GM18873 (cell line): Measurements from ENCODE around the gene VPS13D.
"Not testable (repeated sequence)": the region's sequence is repeated elsewhere in the genome, so short reads cannot be mapped to it uniquely, and the experiment has no call there.

Experiments
- ATAC-seq: cut with Tn5 transposase; IDR thresholded peaks from one replicate; pipeline ENCODE4 v1.9.1; 2021; ENCODE audit warnings: mild to moderate bottlenecking, moderate library complexity, moderate number of reproducible peaks; ENCODE audit not compliant: unreplicated experiment, low FRiP score

Gene VPS13D

DNA sequence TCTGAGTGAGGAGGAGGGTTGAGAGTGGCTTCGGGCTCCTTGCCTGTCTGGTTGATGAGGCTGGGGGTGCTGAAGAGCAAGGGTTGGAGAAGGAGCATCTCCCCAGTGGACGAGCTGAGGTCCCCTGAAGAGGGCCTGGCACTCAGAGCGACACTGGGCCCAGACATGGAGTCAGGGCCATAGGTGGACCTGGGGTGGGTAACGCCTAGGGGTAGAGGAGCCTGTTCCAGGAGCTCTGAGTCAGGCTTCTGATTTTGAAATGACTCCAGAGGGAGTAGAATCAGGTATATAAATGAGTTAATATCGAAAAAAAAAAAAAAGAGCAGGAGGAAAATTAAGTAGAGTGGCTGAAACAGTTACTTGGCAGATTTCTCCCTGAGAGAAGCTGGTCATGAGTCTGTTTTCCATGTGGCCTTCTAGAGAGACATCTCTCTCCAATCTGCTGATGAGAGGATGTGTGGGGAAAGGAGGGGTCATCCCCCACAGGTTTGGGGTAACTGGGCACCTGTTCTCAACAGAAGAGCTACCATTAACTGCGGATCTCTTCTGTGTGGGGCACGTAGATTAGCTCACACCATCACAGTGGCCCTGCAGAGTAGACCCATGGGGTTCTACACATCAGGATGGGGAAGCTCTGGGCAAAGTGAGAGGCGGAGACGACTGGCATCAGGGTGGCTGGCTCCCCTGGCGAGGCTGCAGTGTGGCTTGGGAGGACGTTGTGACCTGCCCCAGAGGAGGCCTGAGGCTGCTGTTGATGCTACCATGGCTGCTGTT is 272.7 kb downstream of the VPS13D start:
- ATAC-seq, result no peak

DNA sequence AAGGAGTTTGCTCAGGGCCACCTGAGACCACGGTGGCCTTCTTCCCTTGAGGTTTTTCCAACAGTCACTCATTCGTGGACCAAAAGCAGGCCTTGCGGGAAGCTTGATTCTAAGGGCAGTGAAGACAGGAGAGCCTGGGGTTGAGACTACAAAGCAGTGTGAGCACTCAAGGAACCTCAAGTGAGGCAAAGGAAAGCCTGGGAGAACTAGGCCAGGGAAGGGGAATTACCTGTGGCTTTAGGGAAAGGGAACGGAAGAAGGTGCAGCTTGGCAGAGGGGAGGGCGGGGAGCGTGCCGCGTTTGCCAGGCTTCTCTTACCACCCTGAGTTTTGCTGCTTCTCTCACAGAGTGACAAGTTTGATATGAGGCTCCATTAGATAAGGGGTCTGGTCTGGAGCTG is 273.9 kb downstream of the VPS13D start:
- ATAC-seq, result no peak

GRCh38 chr1:12504601-12505000 is 274.8 kb downstream of the VPS13D start:
- ATAC-seq, result no peak

GRCh38 chr1:12505231-12505630 is 275.4 kb downstream of the VPS13D start:
- ATAC-seq, result no peak

GRCh38 chr1:12505639-12506280 is 275.9 kb downstream of the VPS13D start:
- no peak for ATAC-seq

DNA sequence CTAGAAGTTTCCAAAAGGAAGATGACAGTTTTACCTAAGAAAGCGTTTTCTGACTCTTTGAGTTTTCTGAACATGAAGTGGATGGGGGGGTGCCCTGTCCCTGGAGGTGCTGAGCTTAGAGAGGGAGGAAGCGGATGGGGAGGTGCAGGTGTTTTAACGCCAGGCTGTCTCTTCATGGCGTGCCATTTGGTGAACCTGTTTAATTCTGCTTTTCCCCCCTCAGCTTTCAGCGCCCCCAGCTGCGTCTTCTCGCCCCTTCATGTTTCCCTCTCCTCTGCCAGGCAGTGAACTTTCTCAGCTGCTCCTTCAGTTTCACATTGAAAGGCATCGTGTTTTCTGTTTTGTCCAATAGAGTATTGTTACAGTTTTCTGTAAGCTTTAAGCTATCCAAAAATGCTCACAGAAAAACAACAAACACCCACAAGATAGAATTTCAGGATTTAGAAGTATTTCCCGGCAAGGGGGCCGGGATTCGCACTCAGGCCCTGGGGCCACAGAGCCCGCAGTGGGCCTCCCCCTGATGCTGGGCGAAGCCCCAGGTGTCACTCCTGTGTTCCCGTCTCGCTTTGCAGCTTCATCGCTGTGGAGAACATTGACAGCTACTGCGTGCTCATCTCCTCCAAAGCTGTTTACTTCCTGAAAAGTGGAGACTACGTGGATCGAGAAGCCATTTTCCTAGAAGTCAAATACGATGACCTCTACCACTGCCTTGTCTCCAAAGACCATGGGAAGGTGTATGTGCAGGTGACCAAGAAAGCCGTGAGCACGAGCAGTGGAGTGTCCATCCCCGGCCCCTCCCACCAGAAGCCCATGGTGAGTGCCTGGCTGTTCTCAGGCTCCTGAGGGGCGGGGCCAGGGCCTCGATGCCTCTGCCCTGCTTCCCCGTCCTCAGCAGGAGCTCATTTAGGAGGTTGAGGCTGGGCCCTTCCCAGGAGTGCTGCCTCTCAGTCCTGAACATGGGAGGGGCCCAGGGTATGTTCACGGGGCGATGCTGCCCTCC is 276.8 kb downstream of the VPS13D start:
- ATAC-seq, result no peak

DNA sequence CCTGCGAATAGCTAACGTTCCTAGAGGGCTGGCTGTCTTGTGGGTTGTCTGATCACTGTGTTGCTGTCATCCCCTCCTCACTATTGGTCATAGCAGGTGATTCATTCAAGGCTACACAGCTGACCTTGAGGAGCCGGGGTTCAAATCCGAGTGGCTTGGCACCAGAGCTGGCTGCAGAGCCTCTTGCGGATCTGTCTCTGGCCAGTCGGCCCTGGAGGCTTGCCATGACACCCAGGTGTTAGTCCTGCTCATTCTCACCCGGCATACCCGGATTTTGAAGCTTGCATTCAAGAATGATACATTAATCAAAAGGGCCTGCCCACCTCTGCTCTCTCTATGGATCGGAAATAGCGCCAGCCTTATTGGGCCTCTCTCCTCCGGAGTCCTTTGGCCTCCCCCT is 277.8 kb downstream of the VPS13D start:
- no peak for ATAC-seq

DNA sequence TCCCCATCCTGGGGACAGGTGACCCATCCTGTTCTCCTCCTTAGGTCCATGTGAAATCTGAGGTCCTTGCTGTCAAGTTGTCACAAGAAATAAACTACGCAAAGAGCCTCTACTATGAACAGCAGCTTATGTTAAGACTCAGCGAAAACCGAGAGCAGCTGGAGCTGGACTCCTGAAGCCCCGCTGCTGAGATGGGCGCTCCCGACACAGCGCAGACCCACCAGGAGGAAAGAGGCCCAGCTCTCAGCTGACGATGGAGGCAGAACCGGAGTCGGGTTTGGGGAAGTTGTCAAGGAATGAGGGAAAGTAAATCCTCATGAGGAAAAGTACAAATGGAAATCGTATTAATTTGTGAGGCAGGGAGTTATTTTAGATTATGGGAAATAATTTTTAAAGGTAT is 279.0 kb downstream of the VPS13D start:
- no peak for ATAC-seq

- no peak for ATAC-seq
These were observed 281.3 kb downstream of the VPS13D start for GRCh38 chr1:12511128-12511484.

GRCh38 chr1:12511516-12512468 is 282.0 kb downstream of the VPS13D start:
- no peak for ATAC-seq

DNA sequence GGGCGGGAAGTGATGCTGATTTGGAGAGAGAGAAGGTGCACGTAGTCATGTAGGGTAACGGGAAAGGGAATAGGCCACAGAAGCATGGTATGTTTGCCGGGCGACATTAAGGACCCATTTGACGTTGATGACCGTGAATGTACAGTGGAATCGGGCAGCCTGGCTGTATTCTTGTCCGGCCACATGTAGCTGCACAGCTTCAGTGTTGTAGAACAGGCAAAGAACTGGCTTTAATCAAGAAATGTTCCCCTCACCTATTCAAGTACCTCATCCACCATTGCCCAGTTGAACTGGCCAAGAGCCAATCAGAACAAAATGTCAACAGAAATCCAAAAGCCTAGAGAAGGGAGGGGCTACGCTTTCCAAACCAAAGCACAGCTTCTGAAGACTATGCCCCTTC is 283.4 kb downstream of the VPS13D start:
- ATAC-seq, result no peak

DNA sequence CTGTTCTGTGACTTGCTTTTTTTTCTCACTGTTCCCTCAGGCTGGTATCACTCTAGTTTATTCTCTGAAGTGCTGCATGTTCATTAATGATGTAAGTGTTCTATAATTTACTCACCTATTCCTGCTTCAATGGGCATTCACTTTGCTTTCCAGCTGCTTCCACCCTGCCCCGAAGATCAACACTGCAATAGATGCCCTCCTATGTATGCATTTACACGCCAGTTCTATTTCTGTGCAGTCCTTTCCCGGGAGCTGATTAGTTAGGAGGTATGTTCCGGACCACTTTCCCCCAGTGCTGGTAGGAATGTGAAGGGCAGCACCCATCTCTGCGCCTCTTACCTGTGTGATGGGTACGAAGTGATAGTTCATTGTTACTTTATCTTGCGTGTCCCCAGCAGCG is 284.8 kb downstream of the VPS13D start:
- no peak for ATAC-seq

DNA sequence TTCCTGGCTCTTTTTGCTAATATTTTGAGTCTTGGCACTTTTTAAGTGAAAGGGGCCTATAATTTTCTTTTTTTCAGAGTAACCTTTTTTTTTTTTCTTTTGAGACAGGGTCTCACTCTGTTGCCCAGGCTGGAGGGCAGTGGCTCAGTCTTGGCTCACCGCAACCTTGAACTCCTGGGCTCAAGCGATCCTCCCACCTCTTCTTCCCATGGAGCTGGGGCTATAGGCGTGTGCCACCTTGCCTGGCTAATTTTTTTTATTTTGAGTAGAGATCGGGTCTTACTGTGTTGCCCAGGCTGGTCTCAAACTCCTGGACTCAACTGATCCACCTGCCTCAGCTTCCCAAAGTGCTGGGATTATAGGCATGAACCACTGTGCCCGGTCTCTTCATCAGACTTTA is 285.4 kb downstream of the VPS13D start:
- no peak for ATAC-seq

GRCh38 chr1:12516741-12517140 is 286.9 kb downstream of the VPS13D start:
- no peak for ATAC-seq

DNA sequence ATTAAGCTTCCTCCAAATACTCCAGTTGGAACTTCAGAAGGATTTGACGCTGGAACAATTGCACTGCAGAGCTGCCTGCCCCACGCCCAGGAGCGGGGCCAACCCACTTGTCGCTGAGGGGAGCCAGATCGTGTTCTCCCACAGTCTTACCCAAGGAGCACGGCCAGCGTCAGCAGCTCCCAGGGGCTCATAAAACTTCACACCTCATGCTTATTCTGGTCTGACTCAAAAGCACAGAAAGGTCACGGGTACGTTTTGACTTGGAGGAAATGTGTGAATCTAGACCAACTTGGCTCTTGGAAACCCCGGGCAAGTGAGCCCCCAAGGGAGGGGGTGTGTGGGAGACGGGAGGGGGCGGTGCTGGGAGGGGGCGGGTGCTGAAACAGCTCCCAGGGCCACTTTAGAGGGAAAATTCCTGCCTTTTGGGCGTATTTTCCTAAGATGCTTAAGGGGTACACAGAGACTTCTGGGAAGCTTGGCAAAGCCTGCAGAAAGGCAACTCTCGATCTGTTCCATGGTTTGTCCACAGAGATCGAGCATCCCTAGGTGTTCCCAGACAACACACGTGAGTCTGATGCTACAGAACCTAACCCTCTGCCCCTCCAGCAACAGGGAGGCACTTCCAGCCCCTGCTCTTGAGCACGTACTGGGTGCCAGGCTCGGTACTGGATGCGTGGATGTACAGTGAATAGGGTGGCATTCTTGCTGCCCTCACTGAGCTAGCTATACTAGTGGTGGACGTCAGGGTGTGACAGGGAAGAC is 289.3 kb downstream of the VPS13D start:
- ATAC-seq, result no peak

DNA sequence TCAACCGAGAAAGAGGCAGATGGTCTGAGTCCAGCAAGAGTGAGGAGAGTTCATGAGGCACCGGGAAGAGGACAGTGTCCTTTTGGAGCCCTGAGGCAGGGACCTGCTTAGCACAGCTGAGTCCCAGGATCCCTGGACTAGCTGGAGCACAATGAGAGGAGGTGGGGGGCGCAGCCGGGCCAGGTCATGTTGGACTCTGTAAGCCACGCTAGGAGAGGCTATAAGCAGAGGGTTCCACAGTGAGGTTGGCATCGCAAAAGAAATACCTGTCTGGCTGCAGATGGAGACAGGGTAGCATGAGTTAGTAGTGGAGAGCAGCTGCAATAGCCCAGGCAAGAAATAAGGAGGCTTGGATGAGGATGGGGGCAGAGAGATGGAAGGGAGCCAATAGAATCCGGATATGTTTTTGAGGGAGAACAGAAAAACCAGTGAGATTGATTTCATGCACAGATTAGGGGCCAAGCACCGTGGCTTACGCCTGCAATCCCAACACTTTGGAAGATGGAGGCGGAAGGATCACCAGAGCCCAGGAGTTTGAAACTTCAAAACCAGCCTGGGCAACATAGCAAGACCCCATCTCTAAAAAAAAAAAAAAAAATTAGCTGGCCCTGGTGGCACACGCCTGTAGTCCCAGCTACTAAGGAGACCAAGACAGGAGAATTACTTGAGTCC is 290.0 kb downstream of the VPS13D start:
- ATAC-seq, result no peak

DNA sequence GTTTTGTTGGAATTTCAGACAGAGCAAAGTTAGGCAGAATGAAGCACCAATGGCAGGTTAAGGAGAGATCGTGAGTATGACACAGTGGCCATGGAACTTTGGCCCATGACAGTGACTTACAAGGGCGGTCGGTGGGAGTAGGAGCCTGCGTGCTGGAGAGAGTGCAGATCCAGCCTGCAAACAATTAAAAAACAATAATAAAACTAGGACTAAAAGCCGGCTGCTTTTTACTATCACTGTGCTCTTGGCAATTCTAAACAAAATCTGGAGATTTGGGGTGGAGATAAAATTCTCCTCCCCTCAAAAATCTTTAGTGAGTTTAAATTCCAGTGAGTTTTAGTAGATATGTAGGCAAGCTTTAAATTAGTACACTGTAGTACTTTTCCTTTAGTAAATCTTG is 291.3 kb downstream of the VPS13D start:
- no peak for ATAC-seq

DNA sequence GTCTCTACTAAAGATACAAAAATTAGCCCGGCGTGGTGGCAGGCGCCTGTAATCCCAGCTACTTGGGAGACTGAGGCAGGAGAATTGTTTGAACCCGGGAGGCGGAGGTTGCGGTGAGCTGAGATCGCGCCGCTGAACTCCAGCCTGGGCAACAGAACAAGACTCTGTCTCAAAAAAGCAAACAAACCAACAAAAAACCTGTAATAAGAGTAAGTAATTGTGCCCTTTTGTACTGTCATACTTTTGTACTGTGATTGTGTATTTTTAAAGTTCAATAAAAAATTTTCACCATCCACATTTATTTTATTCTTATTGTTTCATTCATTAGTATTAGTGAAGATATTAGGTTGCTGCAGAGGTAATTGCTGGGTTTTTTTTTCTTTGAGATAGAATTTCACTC is 292.9 kb downstream of the VPS13D start:
- ATAC-seq, result not testable (repeated sequence)

DNA sequence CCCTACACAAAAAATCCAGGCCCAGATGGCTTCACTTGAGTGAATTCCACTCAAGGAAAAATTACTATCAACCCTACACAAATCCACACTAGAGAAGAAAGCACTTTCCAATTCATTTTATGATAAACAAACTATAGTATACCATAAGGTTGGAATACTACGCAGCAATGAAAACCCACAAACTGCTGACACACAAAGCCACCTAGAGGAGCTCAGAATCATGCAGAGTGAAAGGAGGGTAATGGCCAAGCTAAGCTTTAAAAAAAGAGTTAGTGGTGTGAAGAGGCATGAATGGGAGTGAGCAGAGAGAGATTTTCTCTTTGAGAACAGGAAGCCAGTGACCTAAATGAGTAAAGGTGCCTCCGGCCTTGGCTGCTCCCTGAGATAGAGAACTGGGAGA is 294.4 kb downstream of the VPS13D start:
- no peak for ATAC-seq
